ENCODE results near the gene RNF186.
"Not testable (repeated sequence)": the region's sequence is repeated elsewhere in the genome, so short reads cannot be mapped to it uniquely, and the experiment has no call there.

RNF186 gene

DNA sequence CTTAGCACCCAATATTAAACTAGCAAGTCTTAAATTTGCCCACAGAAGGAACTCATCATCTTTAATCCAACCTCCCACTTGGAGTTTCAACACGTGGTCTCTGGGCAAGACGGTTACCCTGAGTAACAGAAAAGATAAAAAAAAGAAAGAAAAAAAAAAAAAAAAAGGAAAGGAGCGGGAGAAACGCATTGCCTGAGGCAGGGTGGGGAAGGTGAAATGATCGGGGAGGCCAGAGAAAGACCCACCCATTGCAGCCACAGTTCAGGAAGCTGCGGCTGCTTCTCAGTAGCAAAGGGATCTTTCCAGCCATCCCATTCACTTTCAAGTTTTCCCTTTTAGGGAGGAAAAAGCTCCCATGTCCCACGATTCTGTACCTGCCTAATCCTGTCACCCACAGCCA, 35.1 kb upstream of the RNF186 start:
- H3F3A ChIP-seq (ENCODE audit: control insufficient read depth, insufficient read depth), result no peaks in the 10 kb centered on the region
- H3K4me2 ChIP-seq (ENCODE audit: low read length), result no peak overlapping the region
- H3K27me3 ChIP-seq (ENCODE audit: control insufficient read depth, low read length), result peaks cover 7% of the 10 kb centered on the region
- TF ChIP-seq, protein P1, sequence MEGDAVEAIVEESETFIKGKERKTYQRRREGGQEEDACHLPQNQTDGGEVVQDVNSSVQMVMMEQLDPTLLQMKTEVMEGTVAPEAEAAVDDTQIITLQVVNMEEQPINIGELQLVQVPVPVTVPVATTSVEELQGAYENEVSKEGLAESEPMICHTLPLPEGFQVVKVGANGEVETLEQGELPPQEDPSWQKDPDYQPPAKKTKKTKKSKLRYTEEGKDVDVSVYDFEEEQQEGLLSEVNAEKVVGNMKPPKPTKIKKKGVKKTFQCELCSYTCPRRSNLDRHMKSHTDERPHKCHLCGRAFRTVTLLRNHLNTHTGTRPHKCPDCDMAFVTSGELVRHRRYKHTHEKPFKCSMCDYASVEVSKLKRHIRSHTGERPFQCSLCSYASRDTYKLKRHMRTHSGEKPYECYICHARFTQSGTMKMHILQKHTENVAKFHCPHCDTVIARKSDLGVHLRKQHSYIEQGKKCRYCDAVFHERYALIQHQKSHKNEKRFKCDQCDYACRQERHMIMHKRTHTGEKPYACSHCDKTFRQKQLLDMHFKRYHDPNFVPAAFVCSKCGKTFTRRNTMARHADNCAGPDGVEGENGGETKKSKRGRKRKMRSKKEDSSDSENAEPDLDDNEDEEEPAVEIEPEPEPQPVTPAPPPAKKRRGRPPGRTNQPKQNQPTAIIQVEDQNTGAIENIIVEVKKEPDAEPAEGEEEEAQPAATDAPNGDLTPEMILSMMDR (IDR thresholded peaks at IDR 0.05; ENCODE audit: low read depth, low read length, poor library complexity, severe bottlenecking), result no peak
- TF ChIP-seq EZH2phosphoT487 (IDR thresholded peaks at IDR 0.05; ENCODE audit: borderline replicate concordance, low read length), result no peak
- H3K79me2 ChIP-seq (ENCODE audit: control insufficient read depth, low read length), result no peaks in the 10 kb centered on the region
- H3K9me2 ChIP-seq (replicated peaks; ENCODE audit: control insufficient read depth, low read length), result no peaks in the 10 kb centered on the region
- no peaks in the 10 kb centered on the region for H4K20me1 ChIP-seq (ENCODE audit: control insufficient read depth, insufficient read depth, low read depth, low read length)
- H3K9me3 ChIP-seq (ENCODE audit: control insufficient read depth, insufficient read depth, low read length), result no peaks in the 10 kb centered on the region
- H3K36me3 ChIP-seq (ENCODE audit: control insufficient read depth, low read length), result no peaks in the 10 kb centered on the region
- no peak overlapping the region for H3K4me3 ChIP-seq (ENCODE audit: low read length)
- no peaks in the 10 kb centered on the region for H3K4me1 ChIP-seq (ENCODE audit: control insufficient read depth, low read length)
- H3K27ac ChIP-seq (ENCODE audit: low read depth, low read length), result no peak overlapping the region

DNA sequence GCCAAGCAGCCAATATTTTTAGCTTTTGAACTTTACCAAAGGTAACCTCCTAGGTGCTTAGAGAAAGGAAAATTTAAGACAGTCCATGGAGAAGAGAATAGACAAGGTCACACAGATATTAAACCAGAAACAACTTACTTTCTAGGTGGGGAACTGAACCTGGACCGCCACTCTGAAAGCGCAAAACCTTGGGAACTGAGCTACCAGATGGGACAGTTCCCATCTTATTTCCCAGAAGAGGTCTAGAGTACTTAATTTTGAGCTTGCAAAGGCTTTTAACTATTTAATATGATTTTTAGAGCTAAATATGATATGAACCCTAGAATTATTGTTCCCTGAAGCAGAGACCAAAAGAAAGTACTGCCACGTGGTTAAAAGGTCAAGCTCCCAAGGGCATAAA, 34.2 kb upstream of the RNF186 start:
- not testable (repeated sequence) for H3K4me2 ChIP-seq (ENCODE audit: low read length); H3K36me3 ChIP-seq (ENCODE audit: control insufficient read depth, low read length); H3K9me2 ChIP-seq (replicated peaks; ENCODE audit: control insufficient read depth, low read length); H3K4me3 ChIP-seq (ENCODE audit: low read length); H3K9me3 ChIP-seq (ENCODE audit: control insufficient read depth, insufficient read depth, low read length); H3K79me2 ChIP-seq (ENCODE audit: control insufficient read depth, low read length); H3K27ac ChIP-seq (ENCODE audit: low read depth, low read length); H3F3A ChIP-seq (ENCODE audit: control insufficient read depth, insufficient read depth); H4K20me1 ChIP-seq (ENCODE audit: control insufficient read depth, insufficient read depth, low read depth, low read length); H3K4me1 ChIP-seq (ENCODE audit: control insufficient read depth, low read length)
- H3K27me3 ChIP-seq (ENCODE audit: control insufficient read depth, low read length), result peaks cover 10% of the 10 kb centered on the region

DNA sequence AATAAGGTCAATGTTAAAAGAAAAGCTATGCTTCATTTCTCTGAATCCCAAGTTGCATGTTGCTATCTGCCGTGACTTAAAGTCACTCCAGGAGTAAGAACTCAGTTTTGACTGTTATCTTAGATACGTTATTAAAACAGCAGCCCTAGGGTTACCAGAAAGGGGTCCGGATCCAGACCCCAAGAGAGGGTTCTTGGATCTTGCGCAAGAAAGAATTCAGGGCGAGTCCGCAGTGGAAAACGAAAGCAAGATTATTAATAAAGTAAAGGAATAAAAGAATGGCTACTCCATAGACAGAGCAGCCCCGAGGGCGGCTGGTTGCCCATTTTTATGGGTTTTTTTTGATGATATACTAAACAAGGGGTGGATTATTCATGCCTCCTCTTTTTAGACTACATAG, 32.3 kb upstream of the RNF186 start:
- not testable (repeated sequence) for H3K9me3 ChIP-seq (ENCODE audit: control insufficient read depth, insufficient read depth, low read length); H3K4me2 ChIP-seq (ENCODE audit: low read length); H4K20me1 ChIP-seq (ENCODE audit: control insufficient read depth, insufficient read depth, low read depth, low read length); H3F3A ChIP-seq (ENCODE audit: control insufficient read depth, insufficient read depth); H3K27ac ChIP-seq (ENCODE audit: low read depth, low read length); H3K9me2 ChIP-seq (replicated peaks; ENCODE audit: control insufficient read depth, low read length); H3K36me3 ChIP-seq (ENCODE audit: control insufficient read depth, low read length); H3K4me3 ChIP-seq (ENCODE audit: low read length); H3K4me1 ChIP-seq (ENCODE audit: control insufficient read depth, low read length); H3K79me2 ChIP-seq (ENCODE audit: control insufficient read depth, low read length)
- peaks cover 10% of the 10 kb centered on the region for H3K27me3 ChIP-seq (ENCODE audit: control insufficient read depth, low read length)

DNA sequence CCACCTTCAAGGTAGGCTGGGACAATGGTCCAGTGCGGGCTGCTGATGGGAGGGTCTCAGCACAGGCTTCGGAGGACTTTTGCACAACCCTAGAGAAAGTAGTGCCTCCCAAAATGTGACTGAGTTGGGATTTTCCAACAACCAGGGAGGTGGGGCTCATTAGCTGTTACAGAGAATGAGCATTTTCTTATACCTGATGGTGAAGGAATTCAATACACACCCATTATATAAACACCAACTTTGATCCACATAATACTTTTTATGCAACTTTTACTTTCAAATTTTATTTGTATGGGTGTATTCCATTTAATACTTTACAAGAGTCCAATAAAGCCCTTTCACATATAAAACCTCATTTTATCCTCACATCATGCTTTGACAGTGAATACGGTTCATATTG, 31.3 kb upstream of the RNF186 start:
- H3K4me2 ChIP-seq (ENCODE audit: low read length), result no peak overlapping the region
- no peak overlapping the region for H3K4me3 ChIP-seq (ENCODE audit: low read length)
- no peaks in the 10 kb centered on the region for H3K4me1 ChIP-seq (ENCODE audit: control insufficient read depth, low read length)
- H3K27ac ChIP-seq (ENCODE audit: low read depth, low read length), result no peak overlapping the region
- TF ChIP-seq, protein P1 (IDR thresholded peaks at IDR 0.05; ENCODE audit: low read depth, low read length, poor library complexity, severe bottlenecking), result no peak
- no peaks in the 10 kb centered on the region for H3K9me2 ChIP-seq (replicated peaks; ENCODE audit: control insufficient read depth, low read length)
- no peaks in the 10 kb centered on the region for H3F3A ChIP-seq (ENCODE audit: control insufficient read depth, insufficient read depth)
- no peaks in the 10 kb centered on the region for H4K20me1 ChIP-seq (ENCODE audit: control insufficient read depth, insufficient read depth, low read depth, low read length)
- no peaks in the 10 kb centered on the region for H3K9me3 ChIP-seq (ENCODE audit: control insufficient read depth, insufficient read depth, low read length)
- no peaks in the 10 kb centered on the region for H3K36me3 ChIP-seq (ENCODE audit: control insufficient read depth, low read length)
- no peaks in the 10 kb centered on the region for H3K79me2 ChIP-seq (ENCODE audit: control insufficient read depth, low read length)
- peaks cover 10% of the 10 kb centered on the region for H3K27me3 ChIP-seq (ENCODE audit: control insufficient read depth, low read length)
